ENCODE results near the gene INS. TPM values are rescaled to one million over a fixed set of nuclear protein-coding genes. Genes with fewer than 3 reads are reported as not detected.

The INS gene
- total RNA-seq, 4 donors from 2014 or later = not detected

GRCh38 chr11:2201542-2201941 lies 40.5 kb upstream of the INS start:
- intact Hi-C loops (cut with DNase I) = loop anchor here (5.0 kb wide), 1 partner anchor 66 kb away; no protein-coding TSS in a partner anchor
- peak overlapping the region in 2 of 4 donors; percentile 72 to 78 for H3K27ac ChIP-seq
- whole genome bisulfite sequencing, 2 donors = 93 to 100% methylated on average over 2 of the region's 2 CpGs
- no peak overlapping the region for H3K4me3 ChIP-seq
- TF ChIP-seq POLR2A (IDR thresholded peaks at IDR 0.05) (no peak), CTCF (IDR thresholded peaks at IDR 0.05) (no peak)
- H3K4me1 ChIP-seq = peaks cover 4 to 33% (median 14%) of the 10 kb centered on the region in 3 donors
- H3K27me3 ChIP-seq = peaks cover 0 to 26% (median 0%) of the 10 kb centered on the region in 4 donors
- H3K9me3 ChIP-seq = no peaks in the 10 kb centered on the region
- no peak for DNase-seq
- H3K36me3 ChIP-seq = no peaks in the 10 kb centered on the region

- no peak for DNase-seq
- 81 to 89% methylated on average over 1 of the region's 1 CpG for WGBS, 2 donors
- Histone ChIP-seq H3K27ac (no peak overlapping the region), H3K36me3 (no peaks in the 10 kb centered on the region), H3K4me1 (peaks cover 4 to 33% (median 14%) of the 10 kb centered on the region in 3 donors), H3K9me3 (no peaks in the 10 kb centered on the region), H3K27me3 (peaks cover 0 to 27% (median 0%) of the 10 kb centered on the region in 4 donors), H3K4me3 (no peak overlapping the region)
- no peak for TF ChIP-seq CTCF (IDR thresholded peaks at IDR 0.05)
- no peak for TF ChIP-seq POLR2A (IDR thresholded peaks at IDR 0.05)
- intact Hi-C loops (cut with DNase I) = loop anchor here (5.0 kb wide), 1 partner anchor 66 kb away; no protein-coding TSS in a partner anchor
These were observed 40.0 kb upstream of the INS start for GRCh38 chr11:2200957-2201519.

- no peaks in the 10 kb centered on the region for H3K9me3 ChIP-seq
- 86 to 88% methylated on average over 8 to 10 of the region's 11 CpGs for WGBS, 2 donors
- H3K4me3 ChIP-seq = no peak overlapping the region
- peaks cover 4 to 33% (median 14%) of the 10 kb centered on the region in 3 donors for H3K4me1 ChIP-seq
- intact Hi-C loops (cut with DNase I) = loop anchor here (5.0 kb wide), 1 partner anchor 67 kb away; no protein-coding TSS in a partner anchor
- no peak overlapping the region for H3K27ac ChIP-seq
- TF ChIP-seq CTCF (IDR thresholded peaks at IDR 0.05) (no peak), POLR2A (IDR thresholded peaks at IDR 0.05) (no peak)
- peaks cover 0 to 29% (median 0%) of the 10 kb centered on the region in 4 donors for H3K27me3 ChIP-seq
- H3K36me3 ChIP-seq = no peaks in the 10 kb centered on the region
- no peak for DNase-seq
These were observed 39.5 kb upstream of the INS start for GRCh38 chr11:2200536-2200935.

GRCh38 chr11:2199466-2200341 lies 38.7 kb upstream of the INS start:
- no peak for TF ChIP-seq CTCF (IDR thresholded peaks at IDR 0.05)
- TF ChIP-seq POLR2A (IDR thresholded peaks at IDR 0.05) = no peak
- Histone ChIP-seq H3K27ac (no peak overlapping the region), H3K36me3 (no peaks in the 10 kb centered on the region), H3K4me3 (no peak overlapping the region), H3K27me3 (peaks cover 0 to 31% (median 0%) of the 10 kb centered on the region in 4 donors), H3K4me1 (peaks cover 4 to 36% (median 14%) of the 10 kb centered on the region in 3 donors), H3K9me3 (no peaks in the 10 kb centered on the region)
- WGBS, 2 donors = 80% methylated on average over 4 to 9 of the region's 22 CpGs
- DNase-seq = no peak
- intact Hi-C loops (cut with DNase I) = loop anchor here (5.0 kb wide), 2 partner anchors 68 to 103 kb away; partner anchors contain the start of genes C11orf21 and TSPAN32

Measured in esophagus squamous epithelium (tissue), 5 donors.